HepG2 (cell line): Measurements from ENCODE around the gene C22orf31. TPM values are rescaled to one million over a fixed set of nuclear protein-coding genes. Genes with fewer than 3 reads are reported as not detected.

ENCODE experiments used
- ARNT ChIP-seq: fragments of 450-650 bp; IDR thresholded peaks from 2 replicates; pipeline ENCODE4 v1.6.1; 2017
- CEBPB ChIP-seq: IDR thresholded peaks from 2 replicates; pipeline ENCODE4 v1.6.1; 2011; ENCODE audit warnings: low read depth, low read length, improper control_type of control experiment, borderline replicate concordance
- CENPBD1 ChIP-seq: sonication (generic); formaldehyde crosslinking; IDR thresholded peaks from 2 replicates; pipeline ENCODE4 v1.8.0; 2022; ENCODE audit warnings: missing genetic modification reagents, low read depth, mild to moderate bottlenecking, borderline replicate concordance
- CHD2 ChIP-seq: IDR thresholded peaks from 2 replicates; pipeline ENCODE4 v1.6.1; 2011; ENCODE audit warnings: low read depth, low read length, improper control_type of control experiment
- CSRNP2 ChIP-seq: sonication (generic); formaldehyde crosslinking; conservative IDR thresholded peaks from 2 replicates; pipeline ENCODE4 v1.8.0; 2022; ENCODE audit warnings: low read depth, missing genetic modification reagents
- FOXO4 ChIP-seq: sonication (generic); formaldehyde crosslinking; conservative IDR thresholded peaks from 2 replicates; pipeline ENCODE4 v1.8.1; 2023; ENCODE audit warnings: missing genetic modification reagents
- JARID2 ChIP-seq: sonication (generic); formaldehyde crosslinking; IDR thresholded peaks from 2 replicates; pipeline ENCODE4 v1.8.1; 2023; ENCODE audit warnings: missing genetic modification reagents, inconsistent platforms; ENCODE audit not compliant: insufficient replicate concordance
- MBNL3 ChIP-seq: fragments of 250-450 bp; sonication (Bioruptor Pico); conservative IDR thresholded peaks from 2 replicates; pipeline ENCODE4 v1.8.0; 2022; ENCODE audit warnings: mild to moderate bottlenecking, inconsistent platforms
- NCOA2 ChIP-seq: sonication (generic); formaldehyde crosslinking; IDR thresholded peaks from 2 replicates; pipeline ENCODE4 v1.8.0; 2022; ENCODE audit warnings: inconsistent platforms
- PRDM15 ChIP-seq: sonication (generic); formaldehyde crosslinking; IDR thresholded peaks from 2 replicates; pipeline ENCODE4 v1.4.0; 2020; ENCODE audit warnings: missing genetic modification reagents
- SAFB2 ChIP-seq: sonication (generic); formaldehyde crosslinking; IDR thresholded peaks from 2 replicates; pipeline ENCODE4 v1.5.1; 2020; ENCODE audit warnings: missing genetic modification reagents, low read depth, mild to moderate bottlenecking, borderline replicate concordance
- THAP7 ChIP-seq: sonication (generic); formaldehyde crosslinking; IDR thresholded peaks from 2 replicates; pipeline ENCODE4 v1.8.1; 2023; ENCODE audit warnings: mild to moderate bottlenecking, missing genetic modification reagents
- U2AF2 ChIP-seq: fragments of 200-400 bp; formaldehyde crosslinking; IDR thresholded peaks from 2 replicates; pipeline ENCODE4 v1.6.1; 2017; ENCODE audit warnings: low read depth, mild to moderate bottlenecking, low read length
- ZNF253 ChIP-seq: sonication (generic); formaldehyde crosslinking; IDR thresholded peaks from 2 replicates; pipeline ENCODE4 v1.8.0; 2022; ENCODE audit warnings: mild to moderate bottlenecking, missing genetic modification reagents, borderline replicate concordance
- ZNF281 ChIP-seq: sonication (generic); formaldehyde crosslinking; IDR thresholded peaks from 2 replicates; pipeline ENCODE4 v1.4.0; 2020; ENCODE audit warnings: missing genetic modification reagents, borderline replicate concordance
- ZNF326 ChIP-seq: sonication (generic); formaldehyde crosslinking; IDR thresholded peaks from 2 replicates; pipeline ENCODE4 v1.4.0; 2020; ENCODE audit warnings: missing genetic modification reagents, borderline replicate concordance
- ZNF777 ChIP-seq: sonication (generic); formaldehyde crosslinking; IDR thresholded peaks from 2 replicates; pipeline ENCODE4 v1.4.0; 2020; ENCODE audit warnings: missing genetic modification reagents
- polyA plus RNA-seq, 8 experiments: library from polyadenylated mRNA; depleted of rRNA in 3 of 8; stranded (reverse) in 7 of 8; unstranded in 1 of 8; fragments of >200 nt; fragmentation: Illumina TruSeq in 4 of 8; extraction: Trizol in 4 of 8; gene quantifications; 2 replicates each; pipeline versions ENCODE4 v1.2.1 to v1.2.3, GENCODE V29; 2011 to 2016; ENCODE audit warnings: low read depth in 4 of 8, missing spikeins in 1 of 8, mixed read lengths in 1 of 8; ENCODE audit not compliant: insufficient read depth in 1 of 8
- total RNA-seq, 5 experiments: library from RNA; depleted of rRNA; stranded (reverse); fragments of >200 nt; fragmentation: Illumina TruSeq; extraction: Trizol; gene quantifications; 2 replicates each; pipeline ENCODE4 v1.2.3, GENCODE V29; 2016; ENCODE audit warnings: low read depth in 1 of 5

C22orf31 gene
- total and polyA plus RNA-seq, 2 of the 13 experiments (the other 11 are each of a cell fraction or from before 2014, with no cell fraction given): not detected

GRCh38 chr22:29022101-29022817 lies 39.4 kb downstream of the C22orf31 start (continued):
- peak; percentile 45; the same call in 1 of the 2 replicates for TF ChIP-seq PRDM15 (CRISPR knock-in tag)
- TF ChIP-seq NCOA2 (CRISPR knock-in tag): peak; percentile 52
- TF ChIP-seq CHD2: no peak
- no peak for TF ChIP-seq SAFB2
- TF ChIP-seq ZNF253 (CRISPR knock-in tag): no peak
- TF ChIP-seq ZNF281 (CRISPR knock-in tag): no peak
- TF ChIP-seq U2AF2: no peak
- no peak for TF ChIP-seq CSRNP2 (CRISPR knock-in tag)
- no peak for TF ChIP-seq ARNT
- no peak for TF ChIP-seq MBNL3
- no peak for TF ChIP-seq THAP7 (CRISPR knock-in tag)
- TF ChIP-seq ZNF777 (CRISPR knock-in tag): no peak
- no peak for TF ChIP-seq ZNF326
- TF ChIP-seq CENPBD1 (CRISPR knock-in tag): no peak
- no peak for TF ChIP-seq JARID2 (CRISPR knock-in tag)
- TF ChIP-seq CEBPB: no peak
- TF ChIP-seq FOXO4 (CRISPR knock-in tag): no peak
